Renal pelvis (tissue), 12 donors: ENCODE data around the gene CAMKMT. TPM values are rescaled to one million over a fixed set of nuclear protein-coding genes. Genes with fewer than 3 reads are reported as not detected.

Source experiments
- DNase-seq: peaks from one replicate; pipeline ENCODE4 v3.0.0-alpha.2; 2013
- long read RNA-seq, 16 experiments: transcript quantifications; one replicate each; lab custom pipeline, GENCODE V29; 2026
- polyA plus RNA-seq, 3 donors: library from polyadenylated mRNA; unstranded; fragments of 120-200 nt; gene quantifications; one replicate each; pipeline ENCODE4 v1.2.1, GENCODE V29; 2013; ENCODE audit not compliant: insufficient read length in 3 of 3

The CAMKMT gene
- polyA plus RNA-seq: 10 to 100 TPM; 10.8 to 13.4 (median 12.1) TPM
- long read RNA-seq, donor 1, transcript CAMKMT-210 (8 exons, 594 nt): major isoform, 5 of 5 reads
- long read RNA-seq, donor 1, partial matches to known transcripts: 0 of 5 reads
- long read RNA-seq, donor 1, other reads (novel, unspliced or antisense): 0 of 5 reads
- long read RNA-seq, donor 2, partial matches to known transcripts: 0 of 3 reads
- long read RNA-seq, donor 2, other reads (novel, unspliced or antisense): 0 of 3 reads
- long read RNA-seq, donor 3, partial matches to known transcripts: 0 of 6 reads
- long read RNA-seq, donor 3, other reads (novel, unspliced or antisense): 0 of 6 reads
- long read RNA-seq, donor 4, transcript CAMKMT-210 (8 exons, 594 nt): major isoform, 5 of 15 reads
- long read RNA-seq, donor 4, partial matches to known transcripts: 10 of 15 reads
- long read RNA-seq, donor 4, other reads (novel, unspliced or antisense): 0 of 15 reads
- long read RNA-seq, donor 5, partial matches to known transcripts: 0 of 2 reads
- long read RNA-seq, donor 5, other reads (novel, unspliced or antisense): 0 of 2 reads
- long read RNA-seq, donor 6, partial matches to known transcripts: 0 of 4 reads
- long read RNA-seq, donor 6, other reads (novel, unspliced or antisense): 0 of 4 reads
- long read RNA-seq, donor 7, partial matches to known transcripts: 0 of 4 reads
- long read RNA-seq, donor 7, other reads (novel, unspliced or antisense): 0 of 4 reads
- long read RNA-seq, donor 8: 0 reads
- long read RNA-seq, donor 9, transcript CAMKMT-210 (8 exons, 594 nt): major isoform, 5 of 5 reads
- long read RNA-seq, donor 9, partial matches to known transcripts: 0 of 5 reads
- long read RNA-seq, donor 9, other reads (novel, unspliced or antisense): 0 of 5 reads
- long read RNA-seq, donor 10, partial matches to known transcripts: 0 of 4 reads
- long read RNA-seq, donor 10, other reads (novel, unspliced or antisense): 0 of 4 reads
- long read RNA-seq, donor 11, partial matches to known transcripts: 0 of 4 reads
- long read RNA-seq, donor 11, other reads (novel, unspliced or antisense): 0 of 4 reads
- long read RNA-seq, donor 12, transcript CAMKMT-210 (8 exons, 594 nt): major isoform, 5 of 6 reads
- long read RNA-seq, donor 12, partial matches to known transcripts: 0 of 6 reads
- long read RNA-seq, donor 12, other reads (novel, unspliced or antisense): 0 of 6 reads
- long read RNA-seq, donor 13, partial matches to known transcripts: 0 of 2 reads
- long read RNA-seq, donor 13, other reads (novel, unspliced or antisense): 0 of 2 reads
- long read RNA-seq, donor 14: 0 reads
- long read RNA-seq, donor 15, partial matches to known transcripts: 0 of 3 reads
- long read RNA-seq, donor 15, other reads (novel, unspliced or antisense): 0 of 3 reads
- long read RNA-seq, donor 16, partial matches to known transcripts: 0 of 2 reads
- long read RNA-seq, donor 16, other reads (novel, unspliced or antisense): 0 of 2 reads

DNA sequence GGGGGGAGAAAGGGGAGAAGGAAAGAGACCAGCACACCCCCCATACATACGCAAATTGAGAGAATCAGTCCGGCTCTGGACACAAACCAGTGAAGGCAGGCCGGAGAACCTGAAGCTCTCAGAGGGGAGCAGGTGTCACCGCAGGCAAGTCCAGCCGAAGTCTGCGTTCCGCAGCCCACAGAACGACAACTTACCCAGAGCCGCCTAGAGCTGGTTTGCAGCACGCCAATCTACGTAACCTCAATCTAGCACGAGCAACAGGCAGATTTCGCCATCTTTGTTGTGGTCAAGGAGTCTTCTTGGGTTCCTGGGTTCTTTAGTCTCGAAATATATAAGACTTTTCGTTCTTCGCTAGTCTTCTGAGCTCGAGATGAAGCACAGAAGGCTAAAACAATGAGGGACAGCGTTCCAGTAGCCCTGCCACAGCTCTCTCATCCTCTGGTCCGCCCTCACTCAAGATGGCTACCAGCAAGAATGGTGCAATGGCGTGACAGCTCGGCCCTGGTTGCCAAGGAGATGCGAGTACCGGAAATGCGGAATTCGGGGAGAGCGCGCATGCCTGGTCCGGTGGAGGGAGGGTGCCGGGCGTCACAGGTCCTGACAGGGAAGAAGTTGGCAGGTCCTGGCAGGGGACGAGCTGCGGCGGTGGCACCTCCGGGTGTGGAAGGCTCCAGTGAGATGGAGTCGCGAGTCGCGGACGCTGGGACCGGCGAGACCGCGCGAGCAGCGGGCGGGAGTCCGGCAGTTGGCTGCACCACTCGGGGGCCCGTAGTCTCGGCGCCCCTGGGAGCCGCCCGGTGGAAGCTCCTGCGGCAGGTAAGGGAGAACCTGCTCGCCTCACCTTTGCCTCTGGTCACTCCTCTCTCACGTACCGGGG lies at the start of gene CAMKMT, which contains the start of gene PREPL:
Gene CAMKMT (plus strand): TSS at position 618 of the 877 bp plus-strand sequence.
Gene PREPL (minus strand): TSS at position 165 of the 877 bp plus-strand sequence. CDS start 15,152 bp downstream, outside the sequence.
- DNase-seq: peak; percentile 98

DNA sequence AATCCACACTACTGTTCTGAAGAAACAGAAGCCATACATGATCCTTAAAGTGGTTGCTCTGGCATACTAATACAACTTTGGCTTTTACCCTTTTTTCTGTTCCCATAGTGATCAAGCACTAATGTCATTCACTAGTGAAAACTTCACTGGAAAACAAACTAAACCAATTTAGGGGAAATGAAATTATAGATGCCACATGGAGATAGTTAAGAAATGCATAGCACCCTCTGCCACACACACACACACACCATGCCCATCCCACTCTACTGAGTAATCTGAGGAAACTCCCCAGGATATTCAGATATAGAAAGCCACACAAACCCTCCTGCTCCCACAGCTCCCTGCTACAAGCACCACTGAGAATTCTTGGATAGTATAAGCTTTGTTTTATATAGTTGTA lies 47.4 kb upstream of the CAMKMT start:
- DNase-seq: no peak

DNA sequence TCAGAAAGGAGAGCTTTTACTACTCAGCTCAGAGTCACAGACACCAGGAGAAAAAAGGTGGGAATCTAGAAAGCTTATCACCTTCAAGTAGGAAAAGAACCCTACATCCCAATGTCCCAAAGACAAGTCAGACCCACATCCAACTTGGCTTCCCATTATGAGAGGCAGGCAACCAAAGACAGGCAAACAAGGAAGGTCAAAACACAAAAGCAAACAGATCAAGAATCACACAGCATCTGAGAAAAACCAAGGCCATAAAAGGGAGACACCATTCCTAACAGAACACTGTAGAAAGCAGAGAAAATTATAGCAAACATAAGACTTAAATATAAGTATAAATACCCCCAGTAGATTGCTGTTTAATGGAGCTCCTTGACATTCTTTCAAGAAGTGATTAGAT lies 45.8 kb upstream of the CAMKMT start:
- no peak for DNase-seq

DNA sequence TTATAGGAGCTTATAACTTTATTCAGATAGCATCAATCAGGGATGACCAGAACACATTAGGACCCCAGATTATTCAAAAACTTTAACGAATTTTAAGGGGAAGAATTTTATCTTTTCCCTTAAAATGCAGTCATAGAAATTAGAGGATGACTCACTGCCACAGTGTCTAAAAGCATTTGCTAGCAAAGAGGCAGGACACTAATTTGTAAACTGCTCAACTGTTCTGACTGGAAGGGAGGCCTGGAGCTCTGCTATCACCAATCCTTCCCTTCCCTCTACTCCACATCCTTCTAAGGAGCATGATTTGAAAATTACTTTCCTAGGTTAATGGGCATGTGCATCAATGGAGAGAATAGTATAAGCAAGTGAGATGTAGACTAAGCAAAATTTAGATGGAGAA lies 40.9 kb upstream of the CAMKMT start:
- no peak for DNase-seq

DNA sequence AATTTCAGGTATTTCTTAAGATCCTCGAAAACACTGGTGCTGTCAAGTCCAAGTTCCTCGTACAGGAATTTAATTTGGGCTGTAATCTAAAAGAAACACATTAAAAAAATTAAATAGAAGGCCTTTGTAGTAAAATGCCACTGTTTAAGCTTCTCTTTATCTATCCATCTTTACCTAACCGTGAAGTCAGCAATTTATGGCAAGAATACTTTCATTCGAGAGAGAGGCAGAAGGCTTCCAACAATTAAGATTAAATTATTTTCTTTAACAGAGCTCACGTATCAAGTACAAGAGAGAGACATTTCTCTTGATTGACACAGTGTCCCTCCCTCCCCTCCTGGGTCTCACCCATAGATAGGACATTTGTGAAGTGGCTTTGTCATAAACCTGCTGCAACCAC lies 40.4 kb upstream of the CAMKMT start:
- DNase-seq: no peak

DNA sequence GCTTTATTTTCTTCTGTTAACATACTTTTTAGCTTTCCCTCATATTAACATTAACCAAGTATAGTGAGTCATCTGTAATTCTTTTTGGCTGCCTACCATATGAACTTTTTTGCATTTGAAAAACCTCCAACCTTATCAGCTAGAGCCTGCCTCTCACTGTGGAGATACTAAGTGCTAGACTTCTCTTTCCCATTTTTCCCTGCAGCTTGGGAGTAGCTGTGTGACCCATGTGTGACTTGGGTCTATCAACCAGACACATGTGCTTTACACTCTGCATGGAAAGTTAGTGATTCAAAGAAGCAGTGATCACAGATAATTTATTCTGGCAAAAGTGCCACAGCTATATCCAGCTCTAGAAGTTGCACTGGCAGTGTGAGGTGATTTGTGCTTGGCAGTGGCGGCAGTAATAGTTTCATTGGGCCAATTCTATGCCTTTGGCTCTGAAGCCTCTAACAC lies 36.7 kb upstream of the CAMKMT start:
- no peak for DNase-seq

DNA sequence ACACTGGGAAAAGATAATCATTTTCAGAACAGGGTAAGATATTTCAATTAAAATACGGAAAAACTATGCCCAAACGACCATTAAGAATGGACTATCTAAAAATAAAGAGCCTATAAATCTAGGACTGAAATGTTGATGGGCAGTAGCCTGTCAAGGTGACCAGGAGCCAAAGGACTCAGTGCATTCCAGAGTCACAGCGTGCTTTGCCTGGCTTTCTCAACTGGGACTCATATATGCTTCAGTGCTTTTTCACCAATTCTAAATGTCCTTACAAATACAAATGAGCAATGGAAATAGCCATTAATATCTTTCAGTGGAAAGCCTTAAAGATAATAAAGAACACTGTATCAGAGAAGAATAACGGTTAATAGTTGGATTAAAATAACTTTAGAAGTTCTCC lies 35.9 kb upstream of the CAMKMT start:
- no peak for DNase-seq

DNA sequence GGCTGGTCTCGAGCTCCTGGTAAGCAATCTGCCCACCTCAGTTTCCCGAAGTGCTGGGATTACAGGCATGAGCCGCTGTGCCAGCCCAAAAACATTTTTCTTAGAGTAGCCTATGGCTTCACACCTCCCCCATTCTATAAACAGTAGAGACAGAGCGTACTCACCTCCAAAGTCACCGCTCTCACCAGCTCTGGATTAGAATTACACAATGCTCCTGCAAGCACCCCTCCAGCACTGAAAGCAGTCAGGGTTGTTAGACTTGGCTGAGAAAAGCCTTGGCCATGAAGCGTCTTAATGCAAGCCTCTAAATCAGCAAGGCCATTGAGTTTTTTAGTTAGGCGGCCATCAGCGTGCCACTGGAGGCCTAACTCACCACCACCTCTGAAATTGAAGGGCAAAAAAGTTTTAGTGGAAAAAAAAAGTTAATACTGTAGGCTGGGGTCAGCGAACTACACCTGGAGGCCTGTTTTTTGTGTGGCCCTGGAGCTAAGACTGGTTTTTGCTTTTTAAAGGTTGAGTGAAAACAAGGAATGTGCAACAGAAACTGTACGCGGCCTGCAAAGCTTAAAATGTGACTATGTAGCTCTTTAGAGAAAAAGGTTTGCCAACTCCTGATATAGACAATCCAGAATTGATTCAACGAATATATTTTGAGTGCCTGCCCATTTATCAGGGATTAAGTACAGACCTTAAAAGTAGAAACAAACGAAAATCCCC lies 35.0 kb upstream of the CAMKMT start:
- DNase-seq: peak; percentile 11

DNA sequence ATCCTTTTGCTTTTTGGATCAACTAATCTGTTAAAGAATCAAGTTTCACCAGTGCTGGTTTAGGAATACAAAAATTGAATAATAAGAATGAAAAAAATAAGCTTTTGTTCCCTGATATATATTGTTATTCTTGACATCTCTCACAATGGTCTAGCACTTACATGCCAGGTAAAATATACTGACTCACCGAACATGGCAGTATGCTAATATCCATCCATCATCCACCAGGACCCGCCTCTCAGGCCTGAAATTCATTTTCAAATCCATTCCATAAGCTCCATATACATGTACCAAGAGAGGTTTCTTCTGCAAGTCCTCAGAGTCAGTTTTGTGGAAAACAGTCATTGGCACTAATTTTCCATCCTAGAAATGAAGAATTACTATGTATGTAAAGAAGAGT lies 33.0 kb upstream of the CAMKMT start:
- no peak for DNase-seq

DNA sequence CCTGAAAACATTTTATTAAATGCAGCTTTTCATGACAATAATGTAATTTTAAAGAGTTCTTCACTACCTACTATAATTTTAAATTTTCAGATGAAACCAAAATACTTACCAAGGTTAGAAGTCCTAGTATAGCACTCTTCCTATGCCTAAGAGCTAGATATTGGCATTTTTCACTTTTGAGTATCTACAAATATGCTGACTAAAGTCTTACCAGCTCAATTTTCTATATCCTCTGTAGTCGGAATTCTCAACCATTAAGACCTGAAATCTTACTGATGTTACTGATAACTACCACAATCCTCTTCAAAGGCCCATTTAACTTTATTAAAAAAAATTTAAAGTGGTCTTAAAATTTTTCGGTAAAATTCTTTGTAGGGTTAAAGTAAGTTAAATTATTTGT lies 32.4 kb upstream of the CAMKMT start:
- DNase-seq: no peak

DNA sequence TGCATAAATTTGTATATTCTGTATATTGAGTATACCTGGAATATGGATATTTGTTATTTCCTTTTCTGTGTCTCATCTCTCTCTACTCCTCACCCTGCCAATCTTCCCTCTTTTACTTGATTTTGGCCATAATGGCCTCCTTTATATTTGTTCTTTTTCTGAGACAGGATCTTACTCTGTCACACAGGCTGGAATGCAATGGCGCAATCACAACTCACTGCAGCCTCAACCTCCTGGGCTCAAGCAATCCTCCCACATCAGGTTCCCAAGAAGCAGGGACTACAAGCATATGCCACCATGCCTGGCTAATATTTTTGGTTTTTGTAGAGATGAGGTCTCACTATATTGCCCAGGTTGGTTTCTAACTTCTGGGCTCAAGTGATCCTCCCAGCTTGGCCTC lies 30.9 kb upstream of the CAMKMT start:
- DNase-seq: no peak

DNA sequence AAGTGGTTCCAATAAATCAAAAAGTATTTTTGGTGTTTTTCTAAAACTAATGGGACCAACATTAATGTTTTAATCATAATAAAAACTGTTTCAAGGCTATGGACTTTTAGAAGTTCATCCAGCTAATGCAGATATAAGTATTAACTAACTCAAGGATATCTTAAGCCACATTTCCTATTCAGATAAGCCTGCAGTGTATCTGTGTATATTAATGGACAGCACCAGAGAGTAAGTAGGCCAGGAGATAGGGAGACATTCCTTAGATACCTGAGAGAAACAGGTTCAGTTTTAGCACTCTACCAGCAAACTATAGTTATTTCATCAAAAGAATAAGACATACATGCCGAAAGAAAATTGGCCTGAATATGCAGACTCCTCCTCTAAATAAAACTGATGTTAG lies 27.8 kb upstream of the CAMKMT start:
- DNase-seq: no peak

DNA sequence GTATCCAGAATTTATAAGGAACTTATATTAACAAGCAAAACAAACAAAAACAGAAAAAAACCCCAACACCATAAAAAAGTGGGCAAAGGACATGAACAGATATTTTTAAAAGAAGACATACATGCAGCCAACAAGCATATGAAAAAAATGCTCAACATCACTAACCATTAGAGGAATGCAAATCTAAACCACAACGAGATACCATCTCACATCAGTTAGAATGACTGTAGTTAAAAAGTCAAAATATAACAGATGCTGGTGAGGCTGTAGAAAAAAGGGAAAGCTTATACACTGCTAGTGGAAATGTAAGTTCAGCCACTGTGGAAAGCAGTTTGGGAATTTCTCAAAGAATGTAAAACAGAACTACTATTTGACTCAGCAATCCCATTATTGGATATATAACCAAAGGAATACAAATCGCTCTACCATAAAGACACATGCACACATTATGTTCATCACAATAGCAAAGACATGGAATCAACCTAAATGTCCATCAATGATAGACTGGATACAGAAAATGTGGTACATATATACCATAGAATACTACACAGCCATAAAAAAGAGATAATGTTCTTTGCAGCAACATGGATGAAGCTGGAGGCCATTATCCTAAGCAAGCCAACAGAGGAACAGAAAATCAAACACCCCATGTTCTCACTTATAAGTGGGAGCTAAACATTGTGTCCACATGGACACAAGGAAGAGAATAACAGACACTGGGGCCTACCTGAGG lies 25.8 kb upstream of the CAMKMT start:
- no peak for DNase-seq

DNA sequence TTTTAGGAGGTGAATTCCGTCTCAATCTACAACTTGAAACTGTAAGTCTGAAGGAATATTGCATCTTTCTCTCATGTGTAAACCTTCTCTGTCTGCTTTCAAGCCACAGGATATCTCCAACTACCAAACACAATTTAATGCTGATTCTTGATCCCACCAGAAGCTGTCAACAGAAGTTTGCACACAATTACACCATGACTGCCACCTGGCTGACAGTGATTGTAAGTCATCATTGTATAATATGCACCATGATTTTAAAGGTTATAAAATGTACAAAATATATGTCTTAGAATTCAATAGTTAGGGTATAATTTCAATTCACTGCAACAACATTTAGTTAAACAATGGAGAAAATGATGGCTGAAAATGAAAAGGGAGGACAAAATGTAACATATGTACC lies 18.9 kb upstream of the CAMKMT start:
- DNase-seq: no peak

DNA sequence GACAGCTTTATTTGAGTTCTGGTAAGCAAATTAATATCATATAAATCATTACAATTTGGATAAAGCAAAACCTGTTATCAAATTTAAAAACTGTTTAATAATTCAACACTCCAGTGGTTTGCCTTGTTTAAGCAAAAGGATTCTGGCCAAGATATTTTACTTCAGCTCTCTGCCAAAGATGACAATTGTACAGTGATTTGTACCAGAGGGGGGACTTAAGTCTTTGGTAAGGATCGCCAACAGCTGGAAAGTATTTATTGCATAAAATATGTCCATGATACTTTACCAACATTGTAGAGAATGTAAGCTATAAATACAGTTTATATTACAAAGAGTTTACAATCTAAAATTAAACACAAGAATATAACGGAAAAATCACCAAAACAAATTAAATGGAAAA lies 14.2 kb upstream of the CAMKMT start:
- DNase-seq: no peak

DNA sequence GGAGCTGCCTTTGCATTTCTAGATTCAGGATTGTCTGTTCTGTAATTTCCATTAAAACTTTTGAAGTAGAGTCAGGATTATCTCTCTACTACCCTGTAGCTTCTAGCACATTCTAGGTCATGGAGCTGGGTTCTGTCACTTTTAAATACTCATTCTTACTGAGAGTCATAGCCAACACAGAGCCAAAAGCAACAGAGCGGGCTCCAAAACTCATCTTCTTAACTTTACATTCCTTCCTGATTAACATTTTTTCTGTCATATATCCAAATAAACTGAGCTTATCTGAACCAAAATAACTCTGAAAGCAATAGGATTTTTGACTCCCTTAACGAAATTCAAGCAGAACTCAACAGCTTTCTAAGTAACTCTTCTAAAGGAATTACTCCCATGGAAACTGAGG lies 13.3 kb upstream of the CAMKMT start:
- DNase-seq: peak; percentile 19

DNA sequence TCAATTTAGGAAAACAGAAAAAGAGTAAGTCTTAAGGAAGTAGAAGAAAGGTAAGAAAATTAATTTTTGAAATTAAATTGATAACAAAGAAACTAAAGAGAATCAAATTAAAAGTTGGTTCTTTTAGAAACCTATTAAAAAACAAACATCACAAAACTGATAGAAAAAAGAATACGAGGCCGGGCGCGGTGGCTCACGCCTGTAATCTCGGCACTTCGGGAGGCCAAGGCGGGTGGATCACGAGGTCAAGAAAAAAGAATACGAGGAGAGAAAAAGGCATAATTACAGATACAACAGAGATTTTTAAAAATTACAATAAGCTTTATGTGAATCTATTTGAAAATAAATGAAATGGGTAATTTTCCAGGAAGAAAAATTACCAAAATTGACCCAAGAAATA lies 12.2 kb upstream of the CAMKMT start:
- DNase-seq: no peak

DNA sequence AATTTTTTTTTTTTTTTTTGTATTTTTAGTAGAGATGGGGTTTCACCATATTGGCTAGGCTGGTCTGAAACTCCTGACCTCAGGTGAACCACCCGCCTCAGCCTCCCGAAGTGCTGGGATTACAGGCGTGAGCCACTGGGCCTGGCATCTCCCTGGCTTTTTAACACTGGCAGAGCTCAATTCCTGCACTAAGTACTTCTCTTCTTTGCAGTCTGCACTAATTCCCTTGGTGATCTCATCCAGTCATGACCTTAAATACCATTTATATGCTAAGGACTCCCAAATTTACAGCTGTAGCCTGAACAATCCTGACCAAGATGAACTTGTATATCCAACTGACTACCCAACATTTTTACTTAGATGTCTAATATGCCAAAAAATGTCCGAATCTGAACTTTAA lies 10.7 kb upstream of the CAMKMT start:
- no peak for DNase-seq

DNA sequence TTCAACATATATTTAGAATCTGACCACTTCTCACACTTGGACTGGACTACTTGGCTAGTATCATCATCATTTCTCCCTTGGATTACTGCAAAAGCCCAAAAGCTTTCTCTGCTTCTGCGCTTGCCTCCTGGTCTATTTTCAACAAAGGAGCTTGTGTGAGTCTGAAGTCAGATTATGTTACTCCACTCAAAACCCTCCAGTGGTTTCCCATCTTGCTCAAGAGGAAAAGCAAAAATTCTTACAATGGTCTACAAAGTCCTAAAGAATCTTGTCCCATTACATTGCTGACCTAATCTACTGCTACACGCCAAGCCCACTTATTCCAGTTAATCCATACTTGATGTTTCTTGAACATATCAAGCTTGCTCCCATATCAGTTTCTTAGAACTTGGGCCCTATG lies 10.1 kb upstream of the CAMKMT start:
- DNase-seq: no peak
